Measurements from ENCODE around the gene SELENOI.

DNA sequence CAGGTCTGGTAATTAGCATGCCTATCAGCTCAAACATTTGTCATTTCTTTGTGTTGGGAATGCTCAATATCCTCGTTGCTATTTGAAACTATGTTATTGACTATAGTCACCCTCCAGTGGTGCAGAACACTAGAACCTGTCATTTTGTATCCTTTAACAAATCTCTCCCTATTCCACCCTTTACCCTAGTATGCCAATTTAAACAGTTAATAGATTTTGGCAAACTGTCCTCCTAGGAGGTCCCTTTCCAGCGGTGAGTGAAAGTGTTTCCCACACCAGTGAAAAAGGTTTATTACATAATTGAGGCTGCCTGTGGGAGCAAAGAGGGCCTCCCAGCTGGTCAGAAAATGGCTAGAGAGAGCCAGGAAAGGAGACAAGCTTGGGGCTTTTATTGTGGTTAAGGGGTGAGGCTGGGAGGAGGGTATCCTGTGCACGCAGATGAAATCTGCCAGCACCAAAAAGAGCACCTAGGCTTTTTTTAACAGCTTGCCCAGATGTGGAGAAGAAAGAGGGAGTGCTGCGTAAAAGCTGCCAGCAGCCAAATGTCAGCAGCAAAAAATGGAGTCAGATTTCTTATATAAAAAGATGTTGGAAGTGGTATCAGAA, 53.9 kb downstream of the SELENOI start:
- TF ChIP-seq CTCF (IDR thresholded peaks at IDR 0.05) (no peak), POLR2A (IDR thresholded peaks at IDR 0.05) (no peak)

All from esophagus squamous epithelium (tissue), 4 donors.